GM21381 (cell line): ENCODE measurements around the gene MASP2.
"Not testable (repeated sequence)": the region's sequence is repeated elsewhere in the genome, so short reads cannot be mapped to it uniquely, and the experiment has no call there.

Experiments used
- ATAC-seq: cut with Tn5 transposase; IDR thresholded peaks from one replicate; pipeline ENCODE4 v1.9.1; 2021; ENCODE audit warnings: mild to moderate bottlenecking, moderate library complexity; ENCODE audit not compliant: unreplicated experiment

Gene MASP2

DNA sequence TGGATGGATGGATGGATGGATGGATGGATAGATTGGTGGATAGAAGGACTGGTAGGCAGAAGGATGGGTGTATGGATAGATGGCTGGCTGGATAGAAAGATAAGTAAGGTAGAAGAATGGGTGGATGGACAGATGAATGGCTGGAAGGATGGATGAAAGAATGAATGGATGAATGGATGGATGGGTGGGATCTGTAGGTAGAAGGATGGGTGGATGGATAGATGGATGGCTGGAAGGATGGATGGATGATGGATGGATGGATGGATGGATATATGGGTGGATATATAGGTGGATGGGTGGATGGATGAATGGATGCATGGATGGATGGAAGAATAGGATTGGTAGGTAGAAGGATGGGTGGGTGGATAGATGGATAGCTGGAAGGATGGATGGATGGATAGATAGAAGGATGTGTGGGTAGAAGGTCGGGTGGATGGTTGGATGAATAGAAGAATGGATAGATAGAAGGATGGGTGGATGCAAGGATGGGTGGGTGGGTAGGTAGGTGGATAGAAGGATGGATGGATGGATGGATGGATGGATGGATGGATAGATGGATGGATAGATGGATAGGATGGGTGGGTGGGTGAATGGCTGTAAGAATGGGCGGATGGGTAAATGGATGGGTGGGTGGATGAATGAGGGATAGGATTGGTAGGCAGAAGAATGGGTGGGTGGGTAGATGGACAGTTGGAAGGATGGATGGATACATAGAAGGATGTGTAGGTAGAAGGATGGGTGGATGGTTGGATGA lies 7.5 kb downstream of the MASP2 start:
- ATAC-seq = no peak

DNA sequence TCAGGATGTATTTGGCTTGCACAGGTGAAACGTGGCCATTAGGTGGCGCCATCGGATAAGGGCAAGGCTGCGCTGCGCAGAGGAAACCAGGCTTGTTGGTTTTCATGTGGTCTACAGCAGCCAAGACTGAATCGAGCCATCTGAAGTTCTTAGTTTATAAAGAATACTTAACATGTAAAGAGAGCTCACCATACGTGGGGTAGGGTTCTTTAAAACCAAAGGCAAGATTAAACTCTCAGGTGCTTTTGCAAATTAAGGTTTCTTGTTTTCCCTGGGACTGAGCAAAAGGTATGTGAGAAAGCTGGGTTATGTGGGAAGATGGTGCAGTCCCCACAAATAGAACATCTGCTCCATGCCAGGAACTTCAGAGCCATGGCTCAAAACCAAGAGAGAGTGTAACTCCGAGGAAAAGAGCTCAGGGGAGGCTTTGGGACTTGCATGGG lies 9.3 kb downstream of the MASP2 start:
- peak; percentile 49 for ATAC-seq

DNA sequence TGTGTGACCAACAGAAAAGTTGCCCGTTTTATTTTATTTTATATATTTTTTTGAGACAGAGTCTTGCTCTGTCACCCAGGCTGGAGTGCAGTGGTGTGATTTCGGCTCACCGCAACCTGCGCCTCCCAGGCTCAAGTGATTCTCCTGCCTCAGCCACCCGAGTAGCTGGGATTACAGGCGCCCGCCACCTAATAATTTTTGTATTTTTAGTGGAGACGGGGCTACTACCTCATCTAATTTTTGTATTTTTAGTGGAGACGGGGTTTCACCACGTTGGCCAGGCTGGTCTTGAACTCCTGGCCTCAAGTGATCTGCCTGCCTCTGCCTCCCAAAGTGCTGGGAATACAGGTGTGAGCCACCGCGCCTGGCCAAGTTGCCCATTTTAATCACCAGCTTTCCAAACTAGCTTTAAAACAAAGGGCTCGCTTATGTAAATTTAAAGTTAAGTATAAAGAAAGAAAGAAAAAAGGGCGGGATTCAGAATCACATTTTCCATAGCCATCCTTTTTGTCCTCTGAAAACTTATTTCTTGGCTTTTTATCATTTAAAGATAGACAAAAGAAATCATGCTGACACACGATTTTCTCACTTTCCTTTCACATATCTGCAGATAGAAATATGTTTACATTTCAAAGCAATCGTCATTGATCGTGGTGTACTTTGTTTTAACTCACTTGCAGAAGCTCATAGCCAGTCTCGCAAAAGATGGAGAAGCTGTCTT lies 9.9 kb downstream of the MASP2 start:
- ATAC-seq = not testable (repeated sequence)

DNA sequence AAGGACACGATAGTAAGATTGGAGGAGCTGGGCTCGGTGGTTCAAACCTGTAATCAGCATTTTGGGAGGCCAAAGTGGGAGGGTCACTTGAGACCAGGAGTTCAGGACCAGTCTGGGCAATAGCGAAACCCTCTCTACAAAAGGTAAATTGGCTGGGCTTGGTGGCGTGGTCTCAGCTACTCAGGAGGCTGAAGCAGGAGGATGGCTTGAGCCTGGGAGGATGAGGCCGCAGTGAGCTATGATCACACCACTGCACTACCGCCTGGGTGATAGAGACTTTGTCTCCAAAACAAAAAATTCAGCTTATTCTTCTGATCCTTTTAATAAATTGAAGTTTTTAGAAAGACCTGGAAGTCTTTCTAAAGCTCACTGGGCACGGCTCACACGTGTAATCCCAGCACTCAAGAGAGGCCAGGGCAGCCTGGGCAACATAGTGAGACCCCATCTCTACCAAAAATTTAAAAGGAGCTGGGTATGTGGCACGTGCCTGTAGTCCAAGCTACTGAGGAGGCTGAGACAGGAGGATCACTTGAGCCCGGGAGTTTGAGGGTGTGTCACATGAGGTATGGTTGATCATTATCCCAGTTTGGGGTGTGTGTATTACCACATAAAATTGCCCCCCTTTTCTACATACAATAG lies 15.3 kb downstream of the MASP2 start:
- ATAC-seq = no peak

DNA sequence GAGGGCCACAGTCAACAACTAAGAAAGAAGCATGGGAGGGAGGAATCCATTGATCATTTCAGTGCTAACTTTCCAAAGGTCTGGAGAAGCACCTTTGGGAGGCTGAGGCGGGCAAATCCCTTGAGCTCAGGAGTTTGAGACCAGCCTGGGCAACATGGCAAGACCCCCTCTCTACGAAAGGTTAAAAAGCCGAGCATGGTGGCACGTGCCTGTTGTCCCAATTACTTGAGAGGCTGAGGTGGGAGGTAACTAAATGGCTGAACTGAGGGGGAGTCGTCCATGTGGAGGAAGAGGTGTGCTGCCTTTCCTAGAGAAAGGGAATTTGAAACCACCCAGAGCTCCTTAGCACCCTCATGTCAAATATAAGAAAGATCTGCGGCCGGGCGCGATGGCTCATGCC lies 16.2 kb downstream of the MASP2 start:
- ATAC-seq = no peak

DNA sequence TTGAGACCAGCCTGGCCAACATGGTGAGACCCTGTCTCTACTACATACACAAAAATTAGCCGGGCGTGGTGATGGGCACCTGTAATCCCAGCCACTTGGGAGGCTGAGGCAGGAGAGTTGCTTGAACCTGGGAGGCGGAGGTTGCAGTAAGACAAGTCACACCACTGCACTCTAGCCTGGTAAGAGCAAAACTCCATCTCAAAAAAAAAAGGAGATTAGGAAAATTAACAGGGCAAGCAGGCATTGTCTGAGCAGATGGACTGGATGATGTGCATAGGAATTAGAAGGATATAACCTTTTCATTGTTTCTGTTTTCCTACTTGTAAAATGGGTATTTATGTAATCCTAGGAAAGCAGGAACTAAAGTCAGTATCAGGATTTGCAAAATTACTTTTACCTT lies 19.0 kb downstream of the MASP2 start:
- ATAC-seq = no peak

DNA sequence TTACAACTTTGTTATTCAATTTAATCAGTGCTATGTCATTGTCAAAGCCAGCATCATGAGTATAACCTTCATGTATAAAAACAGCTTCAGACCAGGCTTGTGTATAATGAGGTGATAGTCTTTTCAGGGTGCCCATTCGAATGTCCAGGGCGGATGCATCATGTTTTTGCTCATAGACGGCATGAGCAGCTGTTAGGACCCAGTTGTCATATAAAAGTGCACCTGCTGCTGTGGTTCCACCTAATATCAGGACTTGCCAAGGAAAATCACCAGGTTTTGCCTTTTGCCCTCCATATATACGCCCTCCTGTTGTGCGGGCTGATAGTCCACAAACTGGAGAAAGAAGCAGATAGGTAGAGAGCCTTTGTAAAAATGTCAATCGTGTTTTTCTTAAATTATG lies 19.7 kb downstream of the MASP2 start:
- no peak for ATAC-seq

DNA sequence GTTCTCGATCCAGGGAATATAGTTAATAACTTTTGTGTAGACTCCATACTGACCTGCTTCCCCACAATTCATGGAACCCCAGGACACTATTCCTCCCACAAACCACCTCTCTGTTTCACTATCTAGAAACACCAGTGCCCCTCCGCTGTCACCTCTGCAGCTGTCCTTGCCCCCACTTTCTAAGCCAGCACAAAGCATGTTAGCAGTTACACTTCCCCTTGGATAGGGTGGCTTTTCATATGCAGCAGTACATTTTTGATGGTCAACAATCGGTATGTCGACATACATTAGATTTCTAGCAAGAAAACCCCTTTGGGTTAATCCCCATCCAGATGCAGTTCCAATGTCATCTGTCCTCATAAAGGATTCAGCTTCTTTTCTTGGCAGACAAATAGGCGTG lies 20.1 kb downstream of the MASP2 start:
- ATAC-seq = no peak

DNA sequence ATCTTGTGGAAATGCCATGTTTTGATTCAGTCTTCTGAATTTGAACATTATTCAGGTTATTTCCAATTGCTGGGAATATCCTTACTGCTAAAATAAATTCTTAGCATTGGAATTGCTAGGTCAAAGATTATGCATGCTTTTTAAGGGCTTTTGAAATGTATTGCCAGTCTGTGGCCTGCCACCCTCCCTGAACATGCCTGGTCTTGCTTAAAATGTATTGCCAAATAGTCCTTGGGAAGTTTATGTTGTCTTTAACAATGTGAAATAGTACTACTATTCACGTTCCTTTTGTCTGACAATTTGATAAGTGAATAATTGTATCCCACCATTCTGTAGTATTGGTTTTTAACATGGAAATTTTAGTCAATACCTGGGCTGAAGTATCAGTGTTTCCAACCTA lies 21.0 kb downstream of the MASP2 start:
- ATAC-seq = no peak

DNA sequence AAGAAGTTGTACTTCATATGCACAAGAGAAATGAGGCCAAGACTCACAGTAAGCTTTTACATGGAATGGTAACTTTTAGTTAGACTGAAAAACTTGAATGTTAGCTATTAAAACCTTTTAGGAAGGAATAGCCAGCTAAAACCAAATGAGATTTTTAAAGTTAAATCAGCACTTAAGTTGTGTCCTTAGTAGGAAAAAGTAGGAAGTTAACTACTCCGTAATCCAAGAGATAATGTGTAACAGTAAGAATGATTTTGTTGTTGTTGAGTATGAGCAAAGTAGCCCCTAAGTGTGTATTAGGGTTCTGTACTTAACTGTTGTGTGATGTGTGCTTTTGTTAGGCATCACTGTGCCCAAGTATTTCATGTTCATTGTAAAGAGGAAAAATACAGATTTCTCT lies 21.4 kb downstream of the MASP2 start:
- ATAC-seq = no peak

DNA sequence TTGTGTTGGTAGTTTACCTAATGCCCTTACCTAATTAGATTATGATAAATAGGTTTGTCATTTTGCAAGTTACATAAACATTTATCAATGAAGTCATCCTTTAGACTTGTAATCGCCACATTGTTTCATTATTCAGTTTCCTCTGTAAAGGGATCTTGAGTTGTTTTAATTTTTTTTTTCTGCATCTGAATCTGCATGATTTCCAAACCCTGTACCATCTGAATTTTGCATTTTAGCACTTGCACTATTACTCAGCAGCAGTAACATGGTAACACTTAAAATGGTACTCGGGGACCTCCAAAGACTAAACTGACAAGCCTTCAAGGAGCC lies 22.2 kb downstream of the MASP2 start:
- no peak for ATAC-seq

DNA sequence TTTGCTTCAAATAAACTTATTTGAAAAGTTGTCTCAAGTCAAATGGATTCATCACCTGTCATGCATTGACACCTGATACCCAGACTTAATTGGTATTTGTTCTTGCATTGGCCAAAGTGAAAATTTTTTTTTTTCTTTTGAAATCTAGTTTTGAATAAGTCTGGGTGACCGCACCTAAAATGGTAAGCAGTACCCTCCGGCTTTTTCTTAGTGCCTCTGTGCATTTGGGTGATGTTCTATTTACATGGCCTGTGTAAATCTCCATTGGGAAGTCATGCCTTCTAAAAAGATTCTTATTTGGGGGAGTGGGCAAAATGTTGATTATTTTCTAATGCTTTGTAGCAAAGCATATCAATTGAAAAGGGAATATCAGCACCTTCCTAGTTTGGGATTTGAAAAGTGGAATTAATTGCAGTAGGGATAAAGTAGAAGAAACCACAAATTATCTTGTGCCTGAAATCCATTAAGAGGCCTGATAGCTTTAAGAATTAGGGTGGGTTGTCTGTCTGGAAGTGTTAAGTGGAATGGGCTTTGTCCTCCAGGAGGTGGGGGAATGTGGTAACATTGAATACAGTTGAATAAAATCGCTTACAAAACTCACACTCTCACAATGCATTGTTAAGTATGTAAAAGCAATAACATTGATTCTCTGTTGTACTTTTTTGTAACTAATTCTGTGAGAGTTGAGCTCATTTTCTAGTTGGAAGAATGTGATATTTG lies 22.7 kb downstream of the MASP2 start:
- ATAC-seq = no peak

DNA sequence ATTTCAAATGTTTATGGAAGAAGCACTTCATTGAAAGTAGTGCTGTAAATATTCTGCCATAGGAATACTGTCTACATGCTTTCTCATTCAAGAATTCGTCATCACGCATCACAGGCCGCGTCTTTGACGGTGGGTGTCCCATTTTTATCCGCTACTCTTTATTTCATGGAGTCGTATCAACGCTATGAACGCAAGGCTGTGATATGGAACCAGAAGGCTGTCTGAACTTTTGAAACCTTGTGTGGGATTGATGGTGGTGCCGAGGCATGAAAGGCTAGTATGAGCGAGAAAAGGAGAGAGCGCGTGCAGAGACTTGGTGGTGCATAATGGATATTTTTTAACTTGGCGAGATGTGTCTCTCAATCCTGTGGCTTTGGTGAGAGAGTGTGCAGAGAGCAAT lies 23.8 kb downstream of the MASP2 start:
- no peak for ATAC-seq

DNA sequence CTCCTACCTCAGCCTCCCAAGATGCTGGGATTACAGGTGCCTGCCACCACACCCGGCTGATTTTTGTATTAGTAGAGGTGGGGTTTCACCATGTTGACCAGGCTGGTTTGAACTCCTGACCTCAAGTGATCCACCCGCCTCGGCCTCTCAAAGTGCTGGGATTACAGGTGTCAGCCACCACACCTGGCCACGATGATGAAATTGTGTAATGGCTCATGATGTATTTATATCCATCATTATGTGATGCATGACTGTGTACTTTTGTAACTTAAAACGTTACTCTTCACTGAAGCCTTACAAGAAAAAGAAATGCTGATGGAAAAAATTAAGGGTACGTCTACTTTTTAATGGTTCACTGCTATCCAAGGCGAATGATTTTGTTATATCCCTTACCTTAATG lies 27.1 kb downstream of the MASP2 start:
- no peak for ATAC-seq

DNA sequence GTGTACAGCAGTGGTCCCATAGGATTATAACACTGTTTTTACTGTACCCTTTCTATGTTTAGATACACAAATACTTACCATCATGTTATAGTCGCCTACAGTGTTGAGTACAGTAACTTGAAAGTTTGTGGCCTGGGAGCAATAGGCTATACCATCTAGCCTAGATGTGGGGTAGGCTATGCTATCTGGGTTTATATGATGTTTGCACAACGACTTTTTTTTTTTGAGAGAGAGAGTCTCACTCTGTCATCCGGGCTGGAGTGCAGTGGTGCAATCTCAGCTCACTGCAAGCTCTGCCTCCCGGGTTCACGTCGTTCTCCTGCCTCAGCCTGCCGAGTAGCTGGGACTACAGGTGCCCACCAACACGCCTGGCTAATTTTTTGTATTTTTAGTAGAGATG lies 27.7 kb downstream of the MASP2 start:
- ATAC-seq = not testable (repeated sequence)

DNA sequence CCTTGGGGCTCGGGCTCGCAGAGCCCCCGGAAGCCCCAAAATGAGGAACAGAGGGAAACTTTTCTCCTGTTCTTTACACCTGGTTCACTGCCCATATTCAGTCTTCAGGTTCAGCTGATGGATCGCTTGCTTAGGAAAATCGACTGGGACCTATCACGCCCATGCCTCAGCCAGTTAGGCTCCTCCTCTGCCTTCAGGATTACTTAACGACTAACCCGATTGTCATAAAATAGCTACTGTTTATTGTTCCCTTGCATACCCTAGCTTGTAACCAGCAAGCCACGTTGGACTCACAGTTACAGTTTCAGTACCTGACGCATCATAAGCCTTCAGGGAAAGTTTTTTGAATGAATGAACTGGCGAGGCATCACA lies 33.9 kb downstream of the MASP2 start:
- ATAC-seq = no peak

DNA sequence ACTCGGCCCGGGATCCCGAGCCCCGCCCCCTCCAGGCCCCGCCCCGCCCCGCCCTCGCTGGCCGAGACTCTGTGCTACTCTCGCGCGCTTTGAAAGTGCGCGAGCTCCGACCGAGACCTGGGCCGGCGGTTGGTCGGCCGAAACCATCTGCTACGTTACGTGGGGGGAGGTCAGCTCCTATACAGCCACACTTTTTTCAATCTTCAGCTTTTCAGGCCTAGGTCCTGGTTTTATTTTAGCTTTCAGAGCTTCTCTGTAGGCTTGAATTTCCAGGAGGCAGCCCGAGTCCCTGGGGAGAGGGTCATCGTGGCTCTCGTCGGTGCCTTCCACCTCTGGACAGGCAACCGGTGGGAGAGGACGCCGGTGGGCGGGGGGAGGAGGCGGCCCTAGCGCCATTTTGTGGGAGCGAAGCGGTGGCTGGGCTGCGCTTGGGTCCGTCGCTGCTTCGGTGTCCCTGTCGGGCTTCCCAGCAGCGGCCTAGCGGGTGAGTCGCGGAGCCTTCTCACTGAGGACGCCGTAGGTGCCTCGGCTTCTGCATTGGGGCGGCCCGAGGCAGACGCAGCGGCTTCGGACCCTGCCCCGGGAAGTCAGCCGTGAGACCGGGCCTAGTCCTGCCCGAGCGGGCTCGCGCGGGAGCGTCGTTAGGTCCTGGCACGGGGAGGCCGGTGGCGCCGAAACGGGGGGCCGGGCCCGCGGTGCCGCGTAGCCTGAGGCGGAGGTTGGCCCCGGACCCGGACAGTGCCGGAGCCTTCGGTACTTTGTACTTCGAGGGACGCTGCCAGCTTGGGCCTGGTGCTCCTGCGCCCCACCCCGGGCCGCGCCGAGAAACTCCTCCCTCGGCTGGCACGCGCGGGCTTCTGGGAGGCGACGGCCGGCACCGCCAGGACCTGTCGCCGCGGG lies 34.5 kb downstream of the MASP2 start, which contains the start of gene TARDBP:
Gene TARDBP (plus strand): TSS at position 395 of the 900 bp plus-strand sequence. CDS start 1,074 bp downstream, outside the sequence.
- ATAC-seq = peak; percentile 87

DNA sequence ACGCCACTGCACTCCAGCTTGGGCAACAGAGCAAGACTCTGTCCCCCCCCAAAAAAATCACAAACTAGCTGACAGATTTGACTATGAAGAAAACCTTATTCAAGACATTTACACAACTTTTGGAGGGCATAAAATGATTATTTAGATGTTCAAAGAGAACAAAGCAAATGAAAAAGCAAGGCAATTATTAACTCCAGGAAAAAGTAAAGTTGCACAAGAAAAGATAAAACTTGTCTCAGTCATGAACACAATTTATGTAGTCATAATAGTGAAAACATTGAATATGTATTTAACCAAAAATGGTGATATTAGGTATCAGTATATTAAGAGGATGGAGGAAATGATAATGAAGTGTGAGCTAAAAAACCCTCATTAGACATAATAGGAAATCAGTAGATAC lies 46.5 kb downstream of the MASP2 start:
- ATAC-seq = no peak

DNA sequence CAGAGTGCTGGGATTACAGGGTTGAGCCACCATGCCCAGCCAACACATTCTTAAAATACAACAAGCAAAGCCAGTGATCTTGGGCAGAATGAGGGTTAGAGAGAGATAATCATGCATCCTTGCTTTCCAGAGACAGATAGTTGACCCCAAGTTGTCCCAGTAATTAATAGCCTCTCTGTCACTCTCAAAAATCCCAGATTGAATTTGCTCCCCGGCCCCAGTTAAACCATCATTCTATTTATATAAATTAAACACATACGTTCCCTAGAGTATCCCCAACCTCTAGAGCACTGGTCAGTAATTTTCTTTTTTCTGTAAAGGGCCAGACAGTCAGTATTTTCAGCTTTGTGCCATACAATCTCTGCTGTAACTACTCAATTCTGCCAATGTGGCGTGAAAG lies 50.9 kb downstream of the MASP2 start:
- ATAC-seq = no peak

DNA sequence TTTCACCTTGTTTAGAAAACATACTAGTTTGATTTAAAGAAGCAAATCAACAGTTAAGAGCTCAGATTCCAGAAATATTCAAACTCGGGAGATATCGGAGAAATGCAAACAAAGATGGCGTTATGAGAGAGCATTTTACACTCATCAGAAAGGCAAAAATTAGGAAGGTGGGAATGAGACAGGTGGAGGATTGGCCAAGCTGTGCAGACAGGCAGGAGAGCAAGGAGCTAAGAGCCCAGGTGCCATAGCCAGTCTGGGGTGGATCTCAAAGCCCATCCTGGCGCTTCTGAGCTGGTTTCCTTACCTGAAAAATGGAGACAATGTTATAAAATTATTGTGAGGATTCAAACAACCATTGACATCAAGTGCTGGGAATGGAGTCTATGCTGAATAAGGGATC lies 54.2 kb downstream of the MASP2 start:
- ATAC-seq = no peak
